Hepatocyte (in vitro differentiated cells): ENCODE data around the gene FNIP2.

Source experiments
- CTCF ChIP-seq: fragments of 200-600 bp; sonication (generic); IDR thresholded peaks from 2 replicates; pipeline ENCODE4 v1.5.1; 2016; ENCODE audit warnings: antibody characterized with exemption, mild to moderate bottlenecking; ENCODE audit not compliant: poor library complexity
- EZH2 ChIP-seq: fragments of 200-600 bp; sonication (generic); IDR thresholded peaks from 2 replicates; pipeline ENCODE4 v1.6.1; 2016; ENCODE audit warnings: antibody characterized with exemption, mild to moderate bottlenecking, borderline replicate concordance
- EZH2phosphoT487 ChIP-seq: fragments of 200-600 bp; sonication (generic); IDR thresholded peaks from one replicate; pipeline ENCODE4 v1.6.1; 2018; ENCODE audit warnings: antibody characterized with exemption, mild to moderate bottlenecking, low read depth, moderate library complexity; ENCODE audit not compliant: unreplicated experiment, severe bottlenecking

GRCh38 chr4:158810487-158811215 lies 41.8 kb downstream of the FNIP2 start:
- TF ChIP-seq CTCF = no peak
- no peak for TF ChIP-seq EZH2
- no peak for TF ChIP-seq EZH2phosphoT487
